GM12891 (cell line): ENCODE results near the gene BCL7C.
"Not testable (repeated sequence)": the region's sequence is repeated elsewhere in the genome, so short reads cannot be mapped to it uniquely, and the experiment has no call there.

Experiments used
- DNase-seq: peaks from one replicate; pipeline ENCODE4 v3.0.0; 2011; ENCODE audit warnings: low spot score; ENCODE audit not compliant: insufficient read length
- FAIRE-seq: peaks from 2 replicates; lab custom pipeline; 2011; peaks lifted over from hg19 to GRCh38; lab: Jason Lieb, UNC
- PAX5 ChIP-seq: IDR thresholded peaks from 2 replicates; pipeline ENCODE4 v1.6.1; 2011; ENCODE audit warnings: low read length, moderate library complexity, mild to moderate bottlenecking; ENCODE audit not compliant: insufficient read depth, severe bottlenecking
- POLR2A ChIP-seq: IDR thresholded peaks from 2 replicates; pipeline ENCODE4 v1.6.1; 2011; ENCODE audit warnings: low read depth, low read length, control low read depth
- POLR2AphosphoS5 ChIP-seq: IDR thresholded peaks from 2 replicates; pipeline ENCODE4 v1.6.1; 2011; ENCODE audit warnings: low read depth, low read length, control low read depth
- POU2F2 ChIP-seq: IDR thresholded peaks from 2 replicates; pipeline ENCODE4 v1.6.1; 2011; ENCODE audit warnings: low read depth, mild to moderate bottlenecking, control low read depth, low read length, moderate library complexity
- SPI1 ChIP-seq: IDR thresholded peaks from 2 replicates; pipeline ENCODE4 v1.6.1; 2011; ENCODE audit warnings: low read depth, low read length, control low read depth
- TAF1 ChIP-seq: IDR thresholded peaks from 2 replicates; pipeline ENCODE4 v1.6.1; 2011; ENCODE audit warnings: low read depth, low read length, control low read depth

Gene BCL7C

GRCh38 chr16:30866031-30866430 lies 27.8 kb downstream of the BCL7C start:
- FAIRE-seq (peak; percentile 88), DNase-seq (no peak)
- TF ChIP-seq POLR2A: no peak
- TF ChIP-seq SPI1: no peak
- no peak for TF ChIP-seq PAX5
- TF ChIP-seq POLR2AphosphoS5: no peak
- no peak for TF ChIP-seq POU2F2
- TF ChIP-seq TAF1: no peak

DNA sequence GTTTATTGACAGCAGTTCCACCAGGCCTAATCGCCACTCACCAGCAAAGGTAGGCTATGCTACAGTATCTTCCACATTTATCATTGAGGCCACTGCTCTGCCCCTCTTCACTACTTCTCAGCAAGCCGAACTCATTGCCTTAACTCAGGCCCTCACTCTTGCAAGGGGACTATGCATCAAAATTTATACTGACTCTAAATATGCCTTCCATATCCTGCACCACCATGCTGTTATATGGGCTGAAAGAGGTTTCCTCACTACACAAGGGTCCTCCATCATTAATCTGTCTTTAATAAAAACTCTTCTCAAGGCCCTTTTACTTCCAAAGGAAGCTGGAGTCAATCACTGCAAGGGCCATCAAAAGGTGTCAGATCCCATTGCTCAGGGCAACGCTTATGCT lies 30.7 kb downstream of the BCL7C start:
- FAIRE-seq, DNase-seq: not testable (repeated sequence)

DNA sequence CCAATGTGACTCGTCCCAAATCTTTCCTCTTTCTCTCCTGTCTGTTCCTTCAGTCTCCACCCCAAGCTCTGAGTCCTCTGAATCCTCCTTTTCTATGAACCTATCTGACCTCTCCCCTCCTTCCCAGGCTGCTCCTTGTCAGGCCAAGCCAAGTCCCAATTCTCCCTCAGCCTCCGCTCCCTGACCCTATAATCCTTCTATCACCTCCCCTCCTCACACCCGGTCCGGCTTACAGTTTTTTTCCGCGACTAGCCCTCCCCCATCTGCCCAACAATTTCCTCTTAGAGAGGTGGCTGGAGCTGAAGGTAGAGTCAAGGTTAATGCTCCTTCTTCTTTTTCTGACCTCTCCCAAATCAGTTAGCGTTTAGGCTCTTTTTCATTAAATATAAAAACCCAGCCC lies 33.1 kb downstream of the BCL7C start:
- not testable (repeated sequence) for DNase-seq, FAIRE-seq

GRCh38 chr16:30858829-30859423 lies 35.0 kb downstream of the BCL7C start:
- TF ChIP-seq POU2F2: no peak
- FAIRE-seq (no peak), DNase-seq (no peak)

- DNase-seq (no peak), FAIRE-seq (no peak)
- TF ChIP-seq SPI1 (no peak), PAX5 (no peak), POLR2A (no peak), POLR2AphosphoS5 (no peak), TAF1 (no peak), POU2F2 (no peak)
Observed at GRCh38 chr16:30858111-30858495, 35.8 kb downstream of the BCL7C start.

- no peak for FAIRE-seq
- no peak for TF ChIP-seq TAF1
- TF ChIP-seq POLR2AphosphoS5: no peak
- TF ChIP-seq POU2F2: no peak
- no peak for TF ChIP-seq PAX5
- TF ChIP-seq POLR2A: no peak
- no peak for TF ChIP-seq SPI1
- no peak for DNase-seq
Observed at GRCh38 chr16:30853758-30854157, 40.1 kb downstream of the BCL7C start.

- TF ChIP-seq POLR2AphosphoS5 (no peak), PAX5 (no peak), POU2F2 (no peak), SPI1 (no peak), TAF1 (no peak), POLR2A (no peak)
- DNase-seq: no peak
- FAIRE-seq: no peak
Observed at GRCh38 chr16:30850246-30850645, 43.6 kb downstream of the BCL7C start.

DNA sequence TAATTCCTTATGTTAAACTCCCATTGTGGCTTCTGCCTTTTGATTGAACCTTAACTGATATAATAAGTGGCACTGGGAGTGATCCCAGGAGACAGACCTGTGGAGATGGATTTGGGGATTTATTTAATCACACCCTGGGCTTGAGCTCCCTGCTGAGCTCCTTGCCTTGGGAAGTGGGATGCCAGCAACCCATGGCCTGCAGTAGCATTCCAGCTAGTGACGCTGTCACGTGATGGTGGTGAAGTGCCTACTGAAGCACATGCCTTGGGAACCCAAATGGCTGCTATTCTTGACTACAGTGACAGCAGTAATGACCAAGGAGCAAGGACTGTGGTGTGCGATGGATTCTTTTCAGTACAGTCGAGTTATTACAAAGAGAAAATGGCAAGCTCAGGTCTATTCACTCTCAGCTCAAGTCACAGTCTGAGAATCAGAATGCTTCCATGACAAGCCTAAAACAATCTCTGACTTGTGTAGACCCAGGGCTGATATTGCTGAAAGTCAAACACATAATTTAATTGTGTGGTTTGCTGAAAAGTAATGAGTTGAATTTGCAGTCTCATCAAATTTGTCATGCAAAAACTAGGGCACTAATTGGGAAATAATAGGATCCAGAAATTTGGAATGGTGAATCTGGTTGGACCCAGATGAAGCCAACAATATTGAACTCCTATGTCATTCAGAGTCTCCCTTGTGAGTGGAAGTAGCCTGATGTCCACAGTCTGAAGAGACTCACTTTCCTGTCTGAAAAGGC lies 47.1 kb downstream of the BCL7C start:
- no peak for DNase-seq
- FAIRE-seq: no peak
- TF ChIP-seq POLR2A (no peak), SPI1 (no peak), PAX5 (no peak), TAF1 (no peak), POU2F2 (no peak), POLR2AphosphoS5 (no peak)

DNA sequence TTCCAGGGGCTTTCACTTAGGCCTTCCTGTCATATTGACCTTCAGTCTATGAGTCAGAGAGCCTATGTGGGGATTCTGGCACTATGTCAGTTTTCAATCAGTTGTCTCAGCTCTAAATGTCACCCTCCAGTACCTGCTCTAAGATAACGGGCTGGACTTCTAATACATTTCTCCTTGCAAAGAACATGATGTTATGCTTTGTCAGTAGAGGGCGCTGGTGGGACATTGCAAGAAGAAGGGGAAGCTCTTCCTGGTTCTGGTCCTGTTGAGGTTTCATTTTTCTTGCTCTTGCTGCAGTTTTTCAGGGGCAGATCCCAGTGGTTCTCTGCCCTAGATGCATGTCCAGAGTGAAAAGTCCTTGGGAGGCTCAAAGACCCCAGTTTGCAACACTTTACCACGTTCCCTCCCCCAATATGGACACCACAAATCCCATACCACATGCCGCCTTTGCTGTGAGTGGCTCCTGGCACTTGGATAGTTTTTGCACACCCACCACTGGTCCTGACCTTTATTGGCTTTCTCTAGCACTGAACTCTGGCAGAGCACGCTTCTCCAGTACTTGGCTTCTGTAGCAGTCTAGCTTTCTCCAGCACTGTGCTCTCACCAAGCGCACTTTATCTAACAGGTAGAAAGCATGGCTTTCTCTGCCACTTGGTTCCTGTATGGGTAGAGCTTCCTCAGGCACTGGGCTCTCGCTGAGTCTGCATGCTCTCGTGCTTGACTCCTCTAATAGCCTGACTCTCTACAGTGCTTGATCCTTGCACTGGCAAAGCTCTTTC lies 49.0 kb downstream of the BCL7C start:
- 0 out of 2 replicates have a peak, but pooled peaks have one; percentile 28 for TF ChIP-seq SPI1
- TF ChIP-seq POU2F2: no peak
- DNase-seq (peak; percentile 68), FAIRE-seq (peak; percentile 84)

DNA sequence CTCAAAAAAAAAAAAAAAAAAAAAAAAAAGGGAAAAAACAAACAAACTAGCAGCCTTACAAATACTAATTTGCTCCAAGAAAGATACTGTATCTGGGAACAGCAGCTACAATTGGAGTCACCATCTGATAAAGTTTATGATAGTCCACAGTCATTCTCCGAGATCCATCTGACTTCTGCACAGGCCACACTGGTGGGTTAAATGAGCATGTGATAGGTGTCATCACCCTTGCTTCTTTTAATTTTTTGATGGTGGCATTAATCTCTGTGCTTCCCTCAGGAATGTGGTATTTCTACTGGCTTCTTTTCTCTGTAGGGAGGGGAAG lies 49.6 kb downstream of the BCL7C start:
- FAIRE-seq (no peak), DNase-seq (no peak)
- TF ChIP-seq POLR2A: no peak
- no peak for TF ChIP-seq TAF1
- TF ChIP-seq PAX5: no peak
- no peak for TF ChIP-seq POLR2AphosphoS5
- no peak for TF ChIP-seq POU2F2
- TF ChIP-seq SPI1: no peak
